Skeletal muscle tissue (tissue), 4 donors: ENCODE data around the gene TCERG1L. TPM values are rescaled to one million over a fixed set of nuclear protein-coding genes. Genes with fewer than 3 reads are reported as not detected.

Experiments used
- H3K27ac ChIP-seq: one replicate; pipeline ENCODE4 v1.7.0; 2013; ENCODE audit warnings: mild to moderate bottlenecking, low read depth, low read length, inconsistent platforms
- H3K27me3 ChIP-seq, 3 donors: one replicate each; pipeline ENCODE4 v1.7.0; 2013; ENCODE audit warnings: low read length in 3 of 3; ENCODE audit not compliant: control insufficient read depth in 3 of 3, insufficient read depth in 3 of 3
- H3K36me3 ChIP-seq, 3 donors: one replicate each; pipeline ENCODE4 v1.7.0; 2013; ENCODE audit warnings: low read length in 3 of 3; ENCODE audit not compliant: control insufficient read depth in 3 of 3, insufficient read depth in 3 of 3
- H3K4me1 ChIP-seq, 3 donors: one replicate each; pipeline ENCODE4 v1.7.0; 2013; ENCODE audit warnings: low read length in 3 of 3, mild to moderate bottlenecking in 3 of 3; ENCODE audit not compliant: control insufficient read depth in 3 of 3, insufficient read depth in 3 of 3
- H3K4me3 ChIP-seq, 3 donors: one replicate each; pipeline ENCODE4 v1.7.0; 2013; ENCODE audit warnings: low read length in 3 of 3
- H3K9ac ChIP-seq, 3 donors: one replicate each; pipeline ENCODE4 v1.7.0; 2013; ENCODE audit warnings: low read length in 3 of 3, mild to moderate bottlenecking in 3 of 3, moderate library complexity in 2 of 3, low read depth in 1 of 3
- H3K9me3 ChIP-seq, 3 donors: one replicate each; pipeline ENCODE4 v1.7.0; 2013; ENCODE audit warnings: low read length in 3 of 3; ENCODE audit not compliant: control insufficient read depth in 3 of 3
- total RNA-seq: library from RNA; depleted of rRNA; stranded (reverse); fragments of >200 nt; gene quantifications from one replicate; pipeline ENCODE4 v1.2.3, GENCODE V29; 2014
- donor health status: Osteomylitis.

Gene TCERG1L
- total RNA-seq, 1 donor from 2014 or later: not detected

DNA sequence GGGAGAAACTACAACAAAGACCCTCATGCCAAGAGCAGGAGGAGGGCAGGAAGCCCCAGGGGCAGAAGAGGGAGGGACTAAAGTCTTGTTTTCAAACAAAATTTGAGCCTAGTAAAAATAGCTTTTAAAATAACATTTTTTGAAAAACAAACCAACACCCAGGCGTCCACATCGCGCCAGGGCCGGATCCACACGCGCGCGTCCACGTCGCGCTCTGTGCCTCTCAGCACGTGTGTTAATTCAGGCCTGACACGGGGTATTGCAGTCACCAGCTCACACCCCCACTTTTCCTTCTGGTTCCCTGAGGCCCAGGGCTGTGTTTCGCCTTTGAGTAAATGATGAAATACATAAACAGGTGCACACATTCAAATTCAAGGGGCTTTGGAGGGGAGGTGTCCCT lies 196.2 kb downstream of the TCERG1L start:
- Histone ChIP-seq H3K27ac (no peak overlapping the region), H3K9ac (no peak overlapping the region), H3K4me3 (no peak overlapping the region), H3K36me3 (no peaks in the 10 kb centered on the region), H3K4me1 (no peaks in the 10 kb centered on the region), H3K9me3 (no peaks in the 10 kb centered on the region), H3K27me3 (peaks cover 0 to 4% (median 3%) of the 10 kb centered on the region in 3 donors)

DNA sequence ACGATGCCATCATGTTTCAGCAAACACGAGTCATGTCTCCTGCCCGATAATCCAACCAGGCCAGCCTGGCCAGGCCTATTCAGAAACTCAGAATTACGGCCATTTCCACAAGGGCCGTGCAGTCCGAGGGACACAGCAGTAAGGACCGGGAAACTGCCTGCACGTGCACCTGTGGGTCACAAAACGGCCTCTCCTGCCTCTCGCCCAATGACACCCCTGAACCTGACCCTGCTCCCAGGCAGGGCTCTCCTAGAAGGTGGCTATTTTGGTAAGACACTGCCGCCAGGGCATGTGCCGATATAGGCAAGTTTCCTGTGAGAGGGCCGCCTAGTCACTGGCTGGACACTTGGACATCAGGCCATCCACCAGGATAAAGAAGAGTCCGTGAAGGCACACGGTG lies 196.7 kb downstream of the TCERG1L start:
- H3K9ac ChIP-seq: no peak overlapping the region
- peaks cover 0 to 8% (median 4%) of the 10 kb centered on the region in 3 donors for H3K27me3 ChIP-seq
- no peaks in the 10 kb centered on the region for H3K36me3 ChIP-seq
- H3K4me1 ChIP-seq: no peaks in the 10 kb centered on the region
- no peak overlapping the region for H3K27ac ChIP-seq
- no peak overlapping the region for H3K4me3 ChIP-seq
- H3K9me3 ChIP-seq: no peaks in the 10 kb centered on the region

DNA sequence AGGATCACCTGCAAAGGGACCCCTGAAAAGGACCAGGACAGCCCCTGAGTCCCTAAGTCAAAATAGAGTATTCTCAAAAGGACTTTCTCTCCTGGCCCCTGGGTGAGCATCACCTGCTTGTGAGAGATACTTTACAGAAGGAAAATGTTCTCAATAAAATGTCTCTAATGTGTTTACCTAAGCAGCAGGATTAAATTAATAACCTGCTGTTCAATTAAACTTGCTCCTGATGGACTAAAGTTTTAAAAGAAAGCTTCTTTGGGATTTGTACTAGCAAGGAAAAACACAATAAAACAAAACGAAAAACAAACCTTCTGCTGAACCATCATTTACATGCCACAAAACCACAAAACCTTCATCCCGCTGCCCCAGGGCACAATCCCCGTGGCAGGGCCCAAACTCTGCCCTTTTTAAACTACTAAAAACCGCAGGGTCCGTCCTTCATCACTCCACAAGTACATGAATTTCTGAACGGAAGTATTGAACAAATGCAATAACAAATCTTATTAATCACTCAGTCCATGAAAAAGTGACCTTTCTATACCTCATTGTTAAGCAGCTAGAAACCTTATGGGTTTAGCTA lies 197.7 kb downstream of the TCERG1L start:
- no peaks in the 10 kb centered on the region for H3K9me3 ChIP-seq
- H3K36me3 ChIP-seq: no peaks in the 10 kb centered on the region
- H3K27ac ChIP-seq: no peak overlapping the region
- no peaks in the 10 kb centered on the region for H3K4me1 ChIP-seq
- no peak overlapping the region for H3K4me3 ChIP-seq
- no peak overlapping the region for H3K9ac ChIP-seq
- H3K27me3 ChIP-seq: peaks cover 0 to 13% (median 4%) of the 10 kb centered on the region in 3 donors

DNA sequence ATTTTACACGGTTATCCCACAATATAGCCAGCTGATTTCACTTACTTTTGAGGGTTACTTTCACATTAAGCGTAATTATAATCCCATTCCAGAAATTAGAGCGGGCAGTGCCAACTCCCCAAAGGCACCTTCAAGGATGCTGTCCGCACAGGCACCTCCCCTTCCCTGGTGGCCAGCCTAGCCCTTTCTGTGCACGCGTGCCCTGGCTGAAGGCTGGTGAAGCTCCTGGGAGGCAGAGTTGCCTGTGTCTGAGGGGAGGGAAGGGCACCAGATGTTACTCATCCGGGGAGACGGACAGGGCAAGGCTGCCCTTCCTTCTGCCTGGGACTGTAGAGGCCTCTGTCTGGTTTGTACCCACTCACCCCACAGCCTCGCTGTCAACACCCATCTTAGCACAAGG lies 198.4 kb downstream of the TCERG1L start:
- peaks cover 0 to 19% (median 9%) of the 10 kb centered on the region in 3 donors for H3K27me3 ChIP-seq
- no peak overlapping the region for H3K9ac ChIP-seq
- no peak overlapping the region for H3K27ac ChIP-seq
- no peak overlapping the region for H3K4me3 ChIP-seq
- H3K4me1 ChIP-seq: no peaks in the 10 kb centered on the region
- no peaks in the 10 kb centered on the region for H3K9me3 ChIP-seq
- no peaks in the 10 kb centered on the region for H3K36me3 ChIP-seq

DNA sequence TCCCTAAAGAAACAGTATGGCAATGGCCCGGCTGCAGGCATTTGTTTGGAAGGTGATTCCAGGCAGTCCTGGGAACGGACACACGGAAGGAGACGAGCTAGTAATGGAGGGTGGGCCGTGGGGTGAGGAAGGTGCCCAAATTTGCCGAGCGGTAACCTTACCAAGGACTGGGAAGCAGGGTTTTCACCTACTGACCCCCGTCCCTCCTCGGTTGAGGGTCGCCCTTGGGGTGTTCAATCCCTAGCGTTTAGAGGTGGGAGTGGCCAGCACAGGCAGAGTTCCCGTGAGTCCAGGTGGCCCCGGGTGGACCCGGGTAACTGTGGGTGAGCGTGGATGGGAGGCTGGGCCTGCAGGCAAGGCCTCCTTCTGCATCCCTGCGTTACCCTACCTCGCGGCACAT lies 198.8 kb downstream of the TCERG1L start:
- Histone ChIP-seq H3K9ac (no peak overlapping the region), H3K4me3 (no peak overlapping the region), H3K27ac (no peak overlapping the region), H3K27me3 (peaks cover 0 to 20% (median 8%) of the 10 kb centered on the region in 3 donors), H3K4me1 (no peaks in the 10 kb centered on the region), H3K36me3 (no peaks in the 10 kb centered on the region), H3K9me3 (no peaks in the 10 kb centered on the region)

DNA sequence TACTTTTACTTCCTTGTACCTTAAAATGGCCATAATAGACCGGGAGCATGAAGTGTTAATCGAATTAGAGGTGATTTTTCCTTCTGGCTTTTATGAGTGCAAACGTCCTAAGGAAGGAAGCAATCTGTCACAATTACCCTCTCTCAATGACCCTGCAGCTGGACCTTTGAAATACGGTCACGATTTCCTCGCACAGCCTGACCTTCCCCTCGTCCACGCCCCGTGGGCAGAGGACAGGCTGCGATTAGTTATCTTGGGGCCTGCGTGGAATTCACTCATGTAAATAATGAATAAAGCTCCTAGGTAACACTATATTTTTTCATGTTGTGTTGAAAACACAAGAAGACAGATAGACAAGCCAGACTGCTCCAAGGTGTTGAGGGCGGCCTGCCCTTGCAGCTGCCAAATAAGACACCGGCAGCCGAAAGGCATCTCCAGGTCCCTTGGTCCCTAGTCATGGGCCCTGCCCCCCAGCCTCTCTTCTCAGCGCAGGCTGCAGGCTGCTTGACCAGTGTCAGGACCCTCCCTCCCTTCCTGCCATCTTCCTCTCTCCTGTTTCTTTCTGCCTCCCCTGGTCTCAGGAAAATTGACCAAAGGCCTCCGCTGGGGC lies 199.9 kb downstream of the TCERG1L start:
- Histone ChIP-seq H3K27me3 (peaks cover 0 to 20% (median 8%) of the 10 kb centered on the region in 3 donors), H3K9ac (no peak overlapping the region), H3K9me3 (no peaks in the 10 kb centered on the region), H3K36me3 (no peaks in the 10 kb centered on the region), H3K4me3 (no peak overlapping the region), H3K27ac (no peak overlapping the region), H3K4me1 (no peaks in the 10 kb centered on the region)

DNA sequence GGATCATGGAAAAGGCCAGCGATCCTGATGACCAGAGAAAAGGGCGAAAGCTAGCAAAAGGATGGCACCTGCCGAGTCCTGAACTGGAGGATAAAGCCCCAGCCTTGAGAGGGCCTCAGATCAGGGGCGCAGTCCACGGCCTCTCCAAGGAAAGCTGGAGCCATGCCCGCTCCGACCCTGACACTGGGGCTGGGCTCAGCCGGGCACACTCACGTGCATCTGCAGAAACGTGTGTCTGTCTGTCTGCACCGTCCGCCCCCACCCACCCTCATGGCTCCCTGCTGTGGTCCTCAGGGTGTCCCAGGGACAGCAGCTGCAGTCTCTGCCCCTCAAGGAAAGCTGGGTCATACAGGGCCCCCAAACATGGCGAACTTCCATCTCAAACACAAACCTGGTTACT lies 200.5 kb downstream of the TCERG1L start:
- Histone ChIP-seq H3K9me3 (peaks cover 0 to 3% (median 0%) of the 10 kb centered on the region in 3 donors), H3K4me1 (no peaks in the 10 kb centered on the region), H3K9ac (no peak overlapping the region), H3K4me3 (no peak overlapping the region), H3K27me3 (peaks cover 0 to 20% (median 8%) of the 10 kb centered on the region in 3 donors), H3K27ac (no peak overlapping the region), H3K36me3 (no peaks in the 10 kb centered on the region)

DNA sequence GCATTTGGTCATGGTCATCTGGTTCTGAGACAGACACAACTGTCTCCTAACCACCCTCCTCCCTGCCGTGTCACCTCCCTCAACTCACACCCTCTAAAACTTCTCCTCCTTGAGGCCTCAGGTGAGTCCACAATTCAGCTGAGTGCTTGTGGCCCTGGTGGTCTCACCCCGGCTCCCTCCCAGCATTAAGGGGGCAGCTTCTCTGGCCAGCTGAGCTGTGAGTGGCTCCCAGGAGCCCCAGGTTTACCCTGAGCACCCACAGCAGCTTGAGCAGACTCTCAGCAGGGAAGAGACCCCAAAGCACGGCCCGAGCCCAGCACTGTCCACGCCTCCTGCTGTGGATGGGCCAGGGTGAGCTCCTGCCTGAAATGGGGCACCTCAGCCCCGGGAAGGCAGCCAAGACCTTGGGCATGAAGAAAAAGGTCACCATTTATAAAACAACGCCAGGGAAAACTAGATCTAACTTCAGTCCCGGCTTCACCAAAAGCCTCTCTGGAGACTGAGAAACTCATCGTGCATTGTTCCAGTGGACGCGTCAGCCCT lies 201.2 kb downstream of the TCERG1L start:
- Histone ChIP-seq H3K4me1 (no peaks in the 10 kb centered on the region), H3K9ac (no peak overlapping the region), H3K27ac (no peak overlapping the region), H3K9me3 (peaks cover 0 to 3% (median 0%) of the 10 kb centered on the region in 3 donors), H3K36me3 (no peaks in the 10 kb centered on the region), H3K27me3 (peaks cover 0 to 20% (median 8%) of the 10 kb centered on the region in 3 donors), H3K4me3 (no peak overlapping the region)

DNA sequence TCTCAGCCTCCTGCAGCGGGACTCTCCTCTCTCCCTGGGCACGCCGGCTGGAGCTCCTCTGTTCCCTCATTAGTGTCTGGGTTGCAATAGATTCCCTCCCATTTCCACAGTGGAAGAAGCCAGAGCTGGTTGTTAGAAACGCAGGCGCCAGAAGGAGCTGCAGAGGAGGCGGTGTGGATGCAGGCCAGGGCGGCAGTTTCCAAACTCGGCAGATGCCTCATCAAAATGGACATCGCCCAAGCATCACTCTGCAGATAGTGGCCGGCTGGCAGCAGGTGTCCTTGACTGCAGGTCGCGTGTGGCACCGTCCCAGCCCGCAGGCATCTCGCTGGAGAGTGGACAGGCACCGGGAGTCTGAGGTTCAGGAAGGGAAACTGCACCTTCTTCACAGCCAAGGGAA lies 201.8 kb downstream of the TCERG1L start:
- H3K9ac ChIP-seq: no peak overlapping the region
- H3K9me3 ChIP-seq: peaks cover 0 to 3% (median 0%) of the 10 kb centered on the region in 3 donors
- H3K27me3 ChIP-seq: peaks cover 0 to 20% (median 8%) of the 10 kb centered on the region in 3 donors
- no peaks in the 10 kb centered on the region for H3K36me3 ChIP-seq
- no peaks in the 10 kb centered on the region for H3K4me1 ChIP-seq
- no peak overlapping the region for H3K27ac ChIP-seq
- no peak overlapping the region for H3K4me3 ChIP-seq

DNA sequence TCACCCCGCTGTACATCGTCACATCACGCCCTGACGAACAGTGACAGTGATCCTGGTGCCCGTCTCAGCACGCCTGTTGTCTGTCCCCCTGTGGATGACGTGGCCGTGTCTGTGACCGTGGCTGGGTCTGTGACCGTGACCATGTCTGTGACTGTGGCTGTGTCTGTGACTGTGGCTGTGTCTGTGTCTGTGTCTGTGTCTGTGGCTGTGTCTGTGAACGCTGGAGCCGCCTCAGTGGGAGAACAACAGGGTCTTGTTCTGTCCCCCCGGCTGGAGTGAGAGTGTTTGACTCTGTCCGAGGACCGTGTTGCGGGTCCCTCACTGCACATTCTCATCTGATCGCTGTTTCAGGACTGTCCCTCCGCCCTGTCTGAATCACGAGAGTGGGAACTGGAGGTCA lies 202.2 kb downstream of the TCERG1L start:
- Histone ChIP-seq H3K36me3 (no peaks in the 10 kb centered on the region), H3K9ac (no peak overlapping the region), H3K9me3 (peaks cover 0 to 3% (median 0%) of the 10 kb centered on the region in 3 donors), H3K27ac (no peak overlapping the region), H3K27me3 (peaks cover 0 to 20% (median 8%) of the 10 kb centered on the region in 3 donors), H3K4me3 (no peak overlapping the region), H3K4me1 (no peaks in the 10 kb centered on the region)
